Skin epidermis (tissue), 12 donors: Measurements from ENCODE around the gene WWOX.
A peak's percentile ranks its signal among the peaks of the same experiment; 100 is the strongest.

Experiments used
- H3K27ac ChIP-seq, 21 experiments: fragments of 200-600 bp; sonication (generic) in 11 of 21; one replicate each; pipeline ENCODE4 v1.5.0; 2020; ENCODE audit warnings: mild to moderate bottlenecking in 3 of 21, inconsistent platforms in 2 of 21, moderate library complexity in 2 of 21
- H3K4me3 ChIP-seq, 7 experiments: fragments of 200-600 bp; sonication (generic) in 2 of 7; one replicate each; pipeline ENCODE4 v1.5.0; 2020; ENCODE audit warnings: inconsistent platforms in 2 of 7, mild to moderate bottlenecking in 2 of 7, moderate library complexity in 1 of 7

Gene WWOX

DNA sequence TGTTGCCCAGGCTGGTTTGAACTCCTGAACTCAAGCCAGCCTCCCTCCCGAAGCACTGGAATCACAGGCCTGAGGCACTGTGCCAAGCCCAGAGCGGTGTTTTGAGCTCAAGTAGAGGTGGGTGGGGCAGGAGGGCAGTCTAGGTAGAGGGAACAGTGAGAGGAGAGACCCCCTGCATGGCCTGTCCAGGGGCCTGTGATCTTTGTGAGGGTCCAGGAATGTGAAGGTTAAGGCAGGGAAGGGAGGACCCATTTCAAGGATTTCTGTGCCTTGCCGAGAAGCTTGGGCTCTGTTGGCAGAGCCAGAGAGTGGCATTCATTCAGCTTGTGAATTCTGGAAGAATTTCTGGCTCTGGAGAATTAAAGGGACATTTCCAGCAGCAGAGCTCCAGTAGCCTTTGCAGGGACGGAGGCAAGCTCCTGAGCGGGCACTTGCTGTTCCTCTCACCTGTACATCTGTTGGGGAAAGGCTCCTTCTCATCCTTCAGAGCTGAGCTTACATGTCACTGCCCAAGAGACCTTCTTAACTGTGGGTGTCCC, 2.7 kb downstream of the WWOX start:
- H3K27ac ChIP-seq = peak overlapping the region in 1 of 21 experiments; percentile 15
- H3K4me3 ChIP-seq = no peak overlapping the region

DNA sequence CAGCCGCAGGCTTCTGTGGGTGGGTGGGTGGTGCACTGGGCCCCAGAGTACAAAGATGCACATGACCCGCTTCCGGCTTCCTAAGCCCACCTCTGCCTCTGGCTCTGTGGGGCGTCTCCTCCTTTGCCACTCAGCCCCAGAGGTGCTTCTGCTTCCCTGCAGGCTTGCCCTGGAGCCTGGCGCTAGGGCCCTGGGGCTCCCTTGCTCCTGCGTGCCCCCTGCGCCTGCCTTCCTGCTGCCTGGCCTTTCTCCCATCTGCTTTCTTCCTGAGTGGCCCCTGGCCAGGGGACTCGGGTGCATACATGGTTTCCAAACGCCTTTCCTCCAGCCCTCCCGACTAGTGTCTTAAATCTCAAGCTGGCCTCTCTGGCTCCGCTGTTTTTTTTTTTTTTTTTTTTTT, 3.4 kb downstream of the WWOX start:
- H3K4me3 ChIP-seq = no peak overlapping the region
- H3K27ac ChIP-seq = no peak overlapping the region

DNA sequence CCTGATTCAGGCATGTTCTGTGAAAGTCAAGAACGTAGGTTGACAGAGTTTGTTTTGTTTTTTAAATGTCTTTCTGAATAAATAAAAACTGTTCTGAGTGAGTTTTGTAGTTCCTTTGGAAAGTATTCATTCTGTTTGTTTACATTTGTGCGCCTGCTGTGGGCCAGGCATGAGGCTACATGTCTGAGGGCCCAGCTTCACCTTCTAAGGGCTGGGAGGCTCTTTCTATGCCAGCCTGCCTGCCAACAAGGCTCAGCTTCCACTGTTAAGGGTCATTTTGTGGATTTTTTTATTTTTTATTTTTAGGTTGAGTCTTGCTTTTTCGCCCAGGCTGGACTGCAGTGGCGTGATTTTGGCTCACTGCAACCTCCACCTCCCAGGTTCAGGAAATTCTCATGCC, 6.1 kb downstream of the WWOX start:
- Histone ChIP-seq H3K27ac (peak overlapping the region in 5 of 21 experiments; percentile 3 to 58 (median 25)), H3K4me3 (no peak overlapping the region)

DNA sequence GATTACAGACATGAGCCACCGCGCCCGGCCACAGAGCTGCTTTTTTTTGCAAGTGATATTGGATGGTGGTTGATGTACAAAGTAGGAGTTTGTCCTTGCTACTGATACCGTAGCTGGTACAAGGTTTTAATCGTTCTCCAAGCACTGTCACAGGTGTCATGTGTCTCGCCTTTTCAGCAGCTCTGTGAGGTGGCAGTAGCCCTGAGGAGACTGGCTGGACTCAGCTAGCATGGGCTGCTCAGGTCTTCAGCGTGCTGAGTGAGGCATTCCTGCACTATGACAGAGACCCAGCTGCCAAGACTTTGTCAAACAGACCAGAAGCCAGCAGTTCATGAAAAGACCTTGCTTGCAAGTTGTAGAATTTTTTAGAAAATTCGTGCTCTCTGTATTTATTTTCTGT, 7.2 kb downstream of the WWOX start:
- Histone ChIP-seq H3K4me3 (no peak overlapping the region), H3K27ac (no peak overlapping the region)

DNA sequence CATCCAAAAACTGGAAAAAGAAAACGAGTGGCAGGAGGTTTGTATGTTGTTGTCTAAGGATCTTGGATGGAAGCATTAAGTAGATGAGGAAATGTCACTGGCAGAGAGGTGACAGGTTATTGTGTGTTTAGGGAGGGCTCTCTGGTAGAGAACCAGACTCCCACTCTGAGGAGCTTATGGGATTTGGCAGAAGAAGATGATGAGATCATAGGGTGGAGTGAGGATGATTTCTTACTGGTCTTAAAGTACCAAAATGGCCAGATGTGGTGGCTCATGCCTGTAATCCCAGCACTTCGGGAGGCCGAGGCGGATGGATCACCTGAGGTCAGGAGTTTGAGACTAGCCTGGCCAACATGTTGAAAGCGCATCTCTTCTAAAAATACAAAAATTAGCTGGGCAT, 9.0 kb downstream of the WWOX start:
- H3K27ac ChIP-seq = no peak overlapping the region
- no peak overlapping the region for H3K4me3 ChIP-seq

DNA sequence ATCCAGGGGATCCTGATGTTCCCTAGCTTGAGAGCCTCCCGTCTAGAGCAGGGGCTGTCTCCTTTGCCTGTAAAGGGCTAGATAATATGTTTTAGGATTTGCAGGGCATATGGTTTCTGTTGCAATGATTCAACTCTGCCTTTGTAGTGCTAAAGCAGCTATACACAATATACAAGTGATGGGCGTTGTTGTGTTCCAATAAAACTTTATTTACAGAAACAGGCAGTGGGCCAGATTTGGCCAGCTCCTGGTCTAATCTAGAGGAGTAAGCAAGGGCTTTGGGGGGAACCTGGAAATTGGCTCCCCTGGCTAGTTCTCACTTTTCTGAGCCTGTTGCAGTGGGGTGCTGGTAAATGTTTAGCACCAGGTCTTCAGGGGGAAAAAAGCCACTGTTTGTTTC, 13.8 kb downstream of the WWOX start:
- Histone ChIP-seq H3K4me3 (no peak overlapping the region), H3K27ac (no peak overlapping the region)

DNA sequence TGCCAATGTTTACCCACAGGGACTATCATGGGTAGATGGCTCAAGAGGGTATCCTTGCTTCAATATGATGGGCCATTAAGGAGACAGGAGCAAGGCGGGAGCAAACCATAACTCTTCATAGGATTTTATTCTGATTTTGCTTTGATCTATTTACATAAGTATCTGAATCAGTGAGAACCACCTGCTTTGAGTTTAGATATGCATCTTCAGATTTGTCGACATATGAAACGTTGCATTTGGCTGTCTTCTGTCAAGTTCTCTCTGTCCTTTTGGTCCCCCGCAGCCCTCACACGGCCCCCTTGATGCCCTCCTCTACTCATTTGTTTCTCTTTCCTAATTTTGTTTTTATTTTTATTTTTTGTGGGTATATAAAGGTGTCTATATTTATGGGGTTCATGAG, 16.2 kb downstream of the WWOX start:
- no peak overlapping the region for H3K4me3 ChIP-seq

DNA sequence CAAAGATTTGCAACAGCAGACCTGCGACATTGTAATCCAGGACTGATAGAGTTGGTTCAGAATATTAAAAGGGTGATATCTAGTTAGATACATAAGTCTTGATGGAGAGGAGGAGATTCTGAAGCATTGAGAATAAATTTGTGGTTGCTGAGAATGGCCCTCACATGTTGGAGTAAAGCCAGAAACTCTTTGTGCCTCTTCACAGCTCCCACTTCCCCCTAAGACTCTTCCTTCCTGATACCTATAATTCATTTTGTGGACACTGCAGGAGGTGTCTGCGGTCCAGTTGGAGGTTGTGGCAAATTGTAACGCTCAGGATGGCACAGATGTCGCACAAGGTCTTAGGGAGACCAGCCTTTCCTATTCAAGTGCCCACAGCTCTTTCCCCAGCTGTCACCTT, 17.5 kb downstream of the WWOX start:
- H3K4me3 ChIP-seq = no peak overlapping the region

More for the DNA sequence above, 16.2 kb downstream of the WWOX start:
- no peak overlapping the region for H3K27ac ChIP-seq

DNA sequence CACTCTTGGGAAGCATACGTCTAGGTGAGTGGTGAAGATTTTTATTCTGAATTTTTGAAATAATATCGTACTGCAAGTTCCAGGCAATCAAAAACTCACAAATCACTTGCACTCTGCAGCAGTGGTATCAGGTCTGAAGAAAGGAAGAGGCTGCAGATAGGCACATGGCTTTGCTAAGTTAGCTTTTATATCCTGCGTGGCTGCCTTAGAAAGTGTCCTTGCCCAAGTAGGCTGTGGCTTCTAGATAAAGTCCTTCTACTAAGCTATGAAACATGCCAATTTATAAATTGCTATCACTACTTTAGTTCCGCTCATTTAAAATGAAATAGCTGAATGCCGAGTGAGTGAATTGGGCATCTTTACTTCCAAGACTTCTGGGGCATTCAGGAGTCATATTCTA, 17.9 kb downstream of the WWOX start:
- Histone ChIP-seq H3K4me3 (no peak overlapping the region), H3K27ac (no peak overlapping the region)

More for the DNA sequence above, 17.5 kb downstream of the WWOX start:
- no peak overlapping the region for H3K27ac ChIP-seq

DNA sequence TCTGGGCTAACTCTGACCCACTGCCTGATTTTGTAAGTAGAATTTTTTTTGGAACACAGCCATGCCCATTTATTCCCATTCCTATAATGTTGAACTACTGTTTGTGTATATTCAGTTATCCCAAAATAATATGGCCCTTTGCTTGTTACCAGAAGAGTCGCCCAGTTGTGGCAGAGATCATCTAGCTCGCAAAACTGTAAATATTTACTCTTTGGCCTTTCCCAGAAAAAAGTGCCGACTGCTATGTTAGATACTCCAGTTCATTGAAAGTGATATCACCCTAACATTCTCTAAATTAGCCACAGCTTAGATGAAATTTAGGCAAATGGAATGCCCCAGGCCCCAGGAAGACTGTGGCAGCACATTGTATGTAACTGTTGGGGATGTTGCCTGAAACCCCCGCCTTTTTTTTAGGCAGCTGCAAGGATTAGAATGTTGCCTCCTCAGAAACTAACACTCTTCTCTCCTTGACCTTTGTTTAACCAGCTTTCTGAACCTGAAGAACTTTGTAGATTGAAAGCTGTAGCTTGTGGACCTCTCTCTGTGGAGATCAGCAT, 19.1 kb downstream of the WWOX start:
- Histone ChIP-seq H3K27ac (no peak overlapping the region), H3K4me3 (no peak overlapping the region)

DNA sequence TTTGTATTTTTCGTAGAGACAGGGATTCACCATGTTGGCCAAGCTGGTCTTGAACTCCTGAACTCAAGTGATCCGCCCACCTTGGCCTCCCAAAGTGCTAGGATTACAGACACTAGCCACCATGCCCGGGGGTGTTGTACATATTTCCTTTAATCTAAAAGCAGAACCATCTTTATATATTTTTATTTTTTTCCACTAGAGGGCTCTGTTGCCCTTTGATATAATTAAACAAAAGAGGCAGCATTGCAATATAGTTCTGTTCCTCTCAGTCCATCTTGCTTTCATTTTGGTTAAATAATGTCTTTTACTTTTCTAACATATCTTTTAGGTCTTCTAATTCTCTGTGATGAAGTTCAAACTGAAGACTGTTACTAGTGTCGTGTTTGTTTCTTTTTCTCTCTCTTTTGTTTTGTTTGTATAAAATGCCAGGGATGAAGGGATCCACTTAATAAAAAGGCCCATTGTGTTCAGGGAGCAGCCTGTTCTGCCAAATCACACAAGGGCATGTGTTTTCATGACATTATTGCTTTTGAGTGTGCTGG, 23.4 kb downstream of the WWOX start:
- peak overlapping the region in 7 of 21 experiments; percentile 3 to 65 (median 13) for H3K27ac ChIP-seq
- H3K4me3 ChIP-seq = no peak overlapping the region

DNA sequence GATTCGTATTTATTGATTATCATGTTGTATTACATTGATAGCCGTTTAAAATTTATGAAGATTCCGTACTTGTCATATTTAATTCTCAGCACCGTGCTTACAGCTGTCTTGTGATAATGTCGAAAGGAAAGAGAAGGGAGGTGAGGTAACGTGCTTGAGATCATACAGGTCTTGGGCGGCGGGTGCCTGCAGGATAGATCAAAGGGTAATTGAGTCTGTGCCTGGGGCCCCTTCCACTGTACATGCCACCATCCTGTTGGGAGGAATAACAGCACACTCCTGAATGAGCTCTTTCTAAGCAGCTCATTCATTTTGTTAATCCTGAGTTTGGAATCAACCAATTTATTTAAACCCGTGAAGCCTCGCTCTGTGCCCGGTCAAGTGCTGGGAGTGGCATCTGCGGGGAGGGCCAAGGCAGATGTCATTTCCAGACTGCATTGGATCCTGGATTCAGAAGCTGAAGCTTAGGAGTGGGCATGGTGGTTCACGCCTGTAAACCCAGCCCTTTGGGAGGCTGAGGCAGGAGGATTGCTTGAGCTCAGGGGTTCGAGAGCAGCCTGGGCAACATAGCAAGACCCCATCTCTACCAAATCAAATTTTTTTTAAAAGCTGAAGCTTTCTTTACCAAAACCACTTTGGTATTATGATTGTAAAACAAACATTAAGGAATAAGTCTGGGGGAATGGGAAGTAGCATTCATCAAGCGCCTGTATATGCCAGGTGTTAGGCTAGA, 25.8 kb downstream of the WWOX start:
- H3K4me3 ChIP-seq = no peak overlapping the region

DNA sequence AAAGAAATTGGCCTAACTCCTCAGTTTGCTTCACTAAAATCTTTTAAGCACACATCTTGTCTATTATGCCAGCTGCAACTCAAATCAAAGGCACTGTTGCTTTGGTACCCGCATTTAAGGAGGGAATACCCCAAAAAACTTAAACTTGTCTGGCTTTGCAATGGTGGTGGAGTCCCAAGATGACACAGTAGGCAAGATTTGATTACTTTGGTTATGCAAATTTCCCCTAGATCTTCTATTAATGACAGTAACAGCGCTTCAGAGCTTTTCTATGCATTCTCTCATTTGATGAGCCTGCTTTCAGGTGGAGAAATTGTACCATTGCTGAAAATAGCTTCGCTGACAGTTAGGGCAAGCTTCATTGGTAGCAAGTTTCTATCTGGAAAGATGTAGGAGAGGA, 27.2 kb downstream of the WWOX start:
- Histone ChIP-seq H3K27ac (no peak overlapping the region), H3K4me3 (no peak overlapping the region)

More for the DNA sequence above, 25.8 kb downstream of the WWOX start:
- H3K27ac ChIP-seq = no peak overlapping the region

DNA sequence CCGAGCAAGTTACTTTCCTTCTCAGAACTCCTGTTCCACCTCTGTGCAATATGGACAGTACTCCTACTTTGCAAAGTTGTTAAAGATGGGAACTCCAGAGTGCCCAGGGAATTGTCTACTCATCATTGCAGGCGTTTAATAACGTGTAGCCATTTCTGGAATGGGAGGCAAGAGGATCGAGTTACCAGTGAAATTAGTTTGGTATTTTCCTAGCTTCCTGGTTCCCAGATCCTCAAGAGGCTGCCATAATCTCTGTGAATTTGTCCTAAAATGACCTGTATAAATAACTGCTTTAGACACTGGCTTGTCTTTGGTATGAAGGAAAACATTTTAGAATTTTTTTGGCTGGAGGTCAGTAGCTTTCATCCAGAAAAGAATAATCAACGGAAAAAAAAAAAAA, 27.7 kb downstream of the WWOX start:
- H3K4me3 ChIP-seq = no peak overlapping the region
- H3K27ac ChIP-seq = no peak overlapping the region

DNA sequence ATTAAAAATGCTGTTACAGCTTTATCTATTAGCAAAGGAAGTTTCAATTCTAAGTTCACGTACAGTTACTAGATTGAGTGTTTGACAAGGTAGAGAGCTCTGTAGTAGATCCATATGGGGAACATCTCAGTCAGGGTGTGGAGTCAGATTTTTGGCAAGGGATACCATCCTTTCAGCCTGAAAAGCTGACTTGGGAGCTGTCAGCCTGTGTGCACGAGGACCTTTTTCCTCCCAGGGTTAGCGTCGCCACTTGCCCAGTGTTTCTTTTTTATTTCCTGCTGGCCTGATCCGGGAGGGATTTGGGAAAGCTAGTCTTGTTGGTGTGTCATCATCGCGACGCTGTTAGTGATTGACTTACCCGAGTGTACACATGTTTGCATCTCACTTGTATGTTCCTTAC, 29.5 kb downstream of the WWOX start:
- Histone ChIP-seq H3K27ac (no peak overlapping the region), H3K4me3 (no peak overlapping the region)

DNA sequence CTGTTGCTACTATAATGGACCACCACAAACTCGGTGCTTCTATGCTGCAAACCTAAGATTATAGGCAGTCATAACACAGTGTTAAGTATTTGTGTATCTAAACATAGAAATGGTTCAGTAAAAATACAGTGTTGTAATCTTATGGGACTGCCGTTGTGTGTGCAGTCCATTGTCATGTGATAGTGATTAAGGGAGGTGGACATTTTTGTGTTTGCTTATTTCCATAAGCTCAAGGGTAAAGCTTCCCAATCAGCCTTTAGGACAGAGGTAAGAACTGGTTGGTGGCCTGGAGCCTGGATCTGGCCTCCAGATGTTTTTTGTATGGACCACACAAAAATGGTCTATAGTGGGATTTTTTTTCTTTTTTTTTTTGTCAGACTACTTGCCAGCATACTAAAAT, 29.9 kb downstream of the WWOX start:
- Histone ChIP-seq H3K27ac (no peak overlapping the region), H3K4me3 (no peak overlapping the region)

DNA sequence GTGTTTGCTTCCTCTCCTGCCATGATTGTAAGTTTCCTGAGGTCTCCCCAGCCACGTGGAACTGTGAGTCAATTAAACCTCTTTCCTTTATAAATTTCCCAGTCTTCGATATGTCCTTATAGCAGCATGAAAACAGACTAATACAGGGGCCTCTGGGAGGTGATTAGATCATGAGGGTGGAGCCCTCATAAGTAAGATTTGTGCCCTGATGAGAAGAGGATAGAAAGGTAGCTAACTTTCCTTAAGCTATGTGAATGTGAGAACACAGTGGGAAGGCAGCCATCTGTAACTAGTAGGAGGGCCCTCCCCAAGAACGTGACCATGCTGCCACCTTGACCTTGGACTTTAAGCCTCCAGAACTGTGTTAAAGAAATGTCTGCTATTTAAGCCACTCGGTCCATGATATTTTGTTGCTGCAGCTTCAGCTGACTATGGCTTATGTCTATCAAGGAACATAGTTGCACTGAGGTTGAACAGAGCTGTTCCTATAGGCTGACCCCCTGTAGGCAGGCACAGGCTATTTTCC, 30.7 kb downstream of the WWOX start:
- no peak overlapping the region for H3K4me3 ChIP-seq
- no peak overlapping the region for H3K27ac ChIP-seq

DNA sequence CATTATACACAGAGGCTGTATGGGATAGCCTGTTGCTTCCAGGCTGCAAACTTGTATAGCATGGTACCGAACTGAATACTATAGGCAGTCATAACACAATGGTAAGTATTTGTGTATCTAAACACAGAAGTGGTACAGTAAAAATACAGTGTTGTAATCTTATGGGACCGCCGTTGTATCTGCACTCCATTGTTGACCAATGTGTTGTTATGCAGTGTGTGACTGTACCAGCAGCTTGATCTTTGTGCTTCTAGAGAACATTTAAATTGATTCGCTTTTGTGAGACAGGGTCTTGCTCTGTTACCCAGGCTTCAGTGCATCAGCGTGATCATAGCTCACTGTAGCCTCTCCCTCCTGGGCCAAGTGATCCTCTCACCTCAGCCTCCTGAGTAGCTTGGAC, 31.5 kb downstream of the WWOX start:
- Histone ChIP-seq H3K4me3 (no peak overlapping the region), H3K27ac (no peak overlapping the region)

DNA sequence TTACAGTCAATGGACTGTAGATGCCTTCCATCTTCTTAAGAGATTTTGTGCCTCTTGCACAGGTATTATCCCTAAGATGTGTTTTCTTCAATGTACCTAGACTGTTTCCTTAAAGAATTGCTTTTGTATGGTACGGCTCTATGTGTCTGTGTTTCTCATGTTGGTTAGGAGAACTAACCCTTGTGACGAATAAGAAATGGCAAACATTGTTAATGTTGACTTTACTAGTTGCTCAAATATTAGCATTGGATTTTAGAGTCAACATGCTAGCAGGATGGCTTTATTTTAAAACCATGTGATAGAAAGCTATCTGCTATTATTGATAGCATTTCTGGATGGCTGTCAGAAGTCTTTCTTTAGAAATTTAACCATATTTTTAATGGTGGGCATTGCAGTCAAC, 34.5 kb downstream of the WWOX start:
- H3K4me3 ChIP-seq = no peak overlapping the region
- no peak overlapping the region for H3K27ac ChIP-seq

DNA sequence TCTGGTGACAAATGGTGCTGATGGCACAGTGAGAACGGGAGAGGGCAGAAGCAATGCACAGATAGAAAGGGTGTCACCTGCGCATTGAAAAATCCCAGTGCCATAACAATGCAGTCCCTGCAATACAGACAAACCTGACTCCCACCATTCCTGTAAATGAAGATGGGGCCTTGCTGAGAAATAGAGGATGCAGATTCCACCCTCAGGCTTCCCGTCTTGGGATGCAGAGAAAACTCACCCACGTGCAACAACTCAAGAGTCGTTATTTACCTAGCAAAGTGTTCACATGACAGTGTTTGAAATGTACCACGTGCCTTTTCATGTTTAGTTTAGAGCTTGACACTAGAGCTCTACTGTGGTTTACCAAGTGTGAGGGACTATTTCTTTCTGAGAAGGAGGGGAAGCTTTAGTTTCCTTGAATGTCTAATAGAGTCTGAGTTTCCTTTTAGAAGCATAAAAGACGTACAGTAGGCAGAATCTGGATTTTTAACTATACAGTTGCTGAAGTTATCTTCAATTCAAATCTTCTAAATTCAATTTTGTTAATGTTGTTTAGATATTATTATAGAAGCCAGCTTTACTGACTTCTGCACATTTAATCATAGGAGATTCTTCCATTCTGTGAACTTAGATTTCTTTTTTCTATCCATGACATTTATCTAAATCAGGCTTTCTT, 35.6 kb downstream of the WWOX start:
- H3K27ac ChIP-seq = no peak overlapping the region
- H3K4me3 ChIP-seq = no peak overlapping the region

DNA sequence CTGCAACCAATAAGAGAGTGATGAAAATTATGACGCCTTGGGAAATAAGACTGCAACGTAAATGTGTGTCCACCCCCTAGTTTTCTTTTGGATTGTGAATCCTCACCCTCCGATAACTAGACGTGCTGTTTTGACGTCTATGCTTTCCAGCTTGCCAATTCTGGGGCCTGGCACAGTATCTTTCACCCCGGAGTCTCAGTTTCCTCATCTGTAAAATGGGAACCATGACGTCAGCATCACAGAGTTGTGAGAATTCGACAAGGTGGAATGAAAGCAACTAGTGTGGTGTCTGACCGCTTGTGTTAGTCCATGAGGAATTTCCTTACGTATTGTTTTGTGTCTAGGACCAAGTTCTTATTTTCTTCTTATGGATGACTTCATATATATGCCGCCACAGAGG, 37.7 kb downstream of the WWOX start:
- Histone ChIP-seq H3K27ac (no peak overlapping the region), H3K4me3 (no peak overlapping the region)
